ENCODE measurements around the gene ENKD1.
A peak's percentile ranks its signal among the peaks of the same experiment; 100 is the strongest.

ENKD1 gene

GRCh38 chr16:67641779-67642708, 24.5 kb downstream of the ENKD1 start:
- ChIA-PET POLR2A (ENCODE audit: low non-redundant PET) (no interaction called here), CTCF (interaction anchor here (0.5 to 0.7 kb wide), 8 partner anchors 83 to 661 kb away, joined by 3 read pairs; no protein-coding TSS in a partner anchor)
- DNase-seq (ENCODE audit: low spot score) = no peak
- TF ChIP-seq, protein P1, sequence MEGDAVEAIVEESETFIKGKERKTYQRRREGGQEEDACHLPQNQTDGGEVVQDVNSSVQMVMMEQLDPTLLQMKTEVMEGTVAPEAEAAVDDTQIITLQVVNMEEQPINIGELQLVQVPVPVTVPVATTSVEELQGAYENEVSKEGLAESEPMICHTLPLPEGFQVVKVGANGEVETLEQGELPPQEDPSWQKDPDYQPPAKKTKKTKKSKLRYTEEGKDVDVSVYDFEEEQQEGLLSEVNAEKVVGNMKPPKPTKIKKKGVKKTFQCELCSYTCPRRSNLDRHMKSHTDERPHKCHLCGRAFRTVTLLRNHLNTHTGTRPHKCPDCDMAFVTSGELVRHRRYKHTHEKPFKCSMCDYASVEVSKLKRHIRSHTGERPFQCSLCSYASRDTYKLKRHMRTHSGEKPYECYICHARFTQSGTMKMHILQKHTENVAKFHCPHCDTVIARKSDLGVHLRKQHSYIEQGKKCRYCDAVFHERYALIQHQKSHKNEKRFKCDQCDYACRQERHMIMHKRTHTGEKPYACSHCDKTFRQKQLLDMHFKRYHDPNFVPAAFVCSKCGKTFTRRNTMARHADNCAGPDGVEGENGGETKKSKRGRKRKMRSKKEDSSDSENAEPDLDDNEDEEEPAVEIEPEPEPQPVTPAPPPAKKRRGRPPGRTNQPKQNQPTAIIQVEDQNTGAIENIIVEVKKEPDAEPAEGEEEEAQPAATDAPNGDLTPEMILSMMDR (conservative IDR thresholded peaks at IDR 0.05; ENCODE audit: low read depth) = no peak
- peak overlapping the region; percentile 77 for H3K27ac ChIP-seq

DNA sequence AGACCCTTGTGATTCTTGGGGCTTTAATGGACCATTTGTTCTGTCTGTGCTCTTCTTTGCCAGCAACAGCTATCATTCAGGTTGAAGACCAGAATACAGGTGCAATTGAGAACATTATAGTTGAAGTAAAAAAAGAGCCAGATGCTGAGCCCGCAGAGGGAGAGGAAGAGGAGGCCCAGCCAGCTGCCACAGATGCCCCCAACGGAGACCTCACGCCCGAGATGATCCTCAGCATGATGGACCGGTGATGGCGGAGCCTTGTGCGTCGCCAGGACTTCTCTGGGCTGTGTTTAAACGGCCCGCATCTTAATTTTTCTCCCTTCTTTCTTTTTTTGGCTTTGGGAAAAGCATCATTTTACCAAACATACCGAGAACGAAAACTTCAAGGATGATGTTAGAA, 28.9 kb downstream of the ENKD1 start:
- ChIA-PET CTCF (no interaction called here), POLR2A (ENCODE audit: low non-redundant PET) (no interaction called here)
- TF ChIP-seq, protein P1 (conservative IDR thresholded peaks at IDR 0.05; ENCODE audit: low read depth) = no peak
- no peak for DNase-seq (ENCODE audit: low spot score)
- no peak overlapping the region for H3K27ac ChIP-seq

GRCh38 chr16:67636713-67637112, 29.8 kb downstream of the ENKD1 start:
- no peak for DNase-seq (ENCODE audit: low spot score)
- CTCF ChIA-PET = no interaction called here
- POLR2A ChIA-PET (ENCODE audit: low non-redundant PET) = no interaction called here
- TF ChIP-seq, protein P1 (conservative IDR thresholded peaks at IDR 0.05; ENCODE audit: low read depth) = no peak
- H3K27ac ChIP-seq = no peak overlapping the region; the same call in 1 of the 2 replicates

DNA sequence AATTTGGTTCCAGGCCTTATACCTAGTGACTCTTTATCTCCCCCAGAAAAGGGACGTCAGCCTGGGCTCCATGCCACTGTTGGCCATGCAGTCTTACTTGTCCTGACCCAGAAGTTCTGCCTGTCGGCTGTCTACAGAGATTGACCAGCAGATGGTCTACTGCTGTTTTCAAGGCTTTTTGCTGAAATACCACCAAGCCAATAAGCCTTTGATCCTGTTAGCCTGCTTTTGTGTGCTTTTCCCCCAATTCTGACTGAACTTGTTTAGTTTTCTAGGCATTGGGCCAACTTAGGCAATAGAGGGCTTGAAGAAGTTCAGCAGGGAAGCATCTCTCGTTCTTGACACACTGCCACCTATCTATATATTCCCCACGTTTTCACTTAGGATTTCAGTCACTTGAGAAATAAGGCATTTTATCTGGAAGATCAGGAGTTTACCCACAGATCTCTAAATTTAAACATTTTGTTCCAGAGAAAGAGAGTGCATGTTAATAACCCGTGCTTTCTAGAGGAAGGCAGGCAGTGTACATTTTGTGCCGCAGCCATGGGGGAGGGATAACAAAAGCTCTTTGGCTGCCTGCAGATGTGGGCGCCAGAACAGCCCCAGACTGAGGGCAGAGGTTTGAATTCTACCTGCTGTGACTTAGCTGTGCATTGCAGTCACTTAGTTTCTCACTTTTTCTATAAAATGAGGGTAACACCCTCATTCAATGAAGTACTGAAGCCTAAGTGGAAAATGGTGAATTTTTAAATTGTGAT, 34.0 kb downstream of the ENKD1 start:
- no peak overlapping the region for H3K27ac ChIP-seq
- CTCF ChIA-PET = interaction anchor here (0.5 to 0.6 kb wide), 2 partner anchors 56 to 112 kb away, joined by 3 read pairs; no protein-coding TSS in a partner anchor
- POLR2A ChIA-PET (ENCODE audit: low non-redundant PET) = no interaction called here
- TF ChIP-seq, protein P1 (conservative IDR thresholded peaks at IDR 0.05; ENCODE audit: low read depth) = no peak
- no peak for DNase-seq (ENCODE audit: low spot score)

DNA sequence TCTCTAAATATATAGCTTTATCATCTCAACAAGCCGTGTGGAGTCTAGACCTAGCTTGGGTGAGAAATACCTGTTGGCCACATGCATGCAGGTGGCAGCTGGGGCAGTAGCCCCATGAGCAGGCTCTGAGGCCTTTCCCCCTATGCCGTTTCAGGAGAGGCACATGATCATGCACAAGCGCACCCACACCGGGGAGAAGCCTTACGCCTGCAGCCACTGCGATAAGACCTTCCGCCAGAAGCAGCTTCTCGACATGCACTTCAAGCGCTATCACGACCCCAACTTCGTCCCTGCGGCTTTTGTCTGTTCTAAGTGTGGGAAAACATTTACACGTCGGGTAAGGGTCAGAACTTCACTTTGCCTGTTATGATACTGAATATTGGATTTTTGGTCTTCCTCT, 38.3 kb downstream of the ENKD1 start:
- ChIA-PET POLR2A (ENCODE audit: low non-redundant PET) (interaction anchor here (0.6 kb wide), 1 partner anchor 123 kb away, joined by 4 read pairs; no protein-coding TSS in a partner anchor), CTCF (interaction anchor here (0.6 kb wide), 1 partner anchor 218 kb away, joined by 4 read pairs; no protein-coding TSS in a partner anchor)
- DNase-seq (ENCODE audit: low spot score) = no peak
- TF ChIP-seq, protein P1 (conservative IDR thresholded peaks at IDR 0.05; ENCODE audit: low read depth) = no peak
- H3K27ac ChIP-seq = no peak overlapping the region

- no peak for DNase-seq (ENCODE audit: low spot score)
- TF ChIP-seq, protein P1 (conservative IDR thresholded peaks at IDR 0.05; ENCODE audit: low read depth) = no peak
- CTCF ChIA-PET = interaction anchor here (0.7 to 0.8 kb wide), 2 partner anchors 37 to 75 kb away, joined by 3 read pairs; no protein-coding TSS in a partner anchor
- POLR2A ChIA-PET (ENCODE audit: low non-redundant PET) = no interaction called here
- no peak overlapping the region for H3K27ac ChIP-seq
Measured at GRCh38 chr16:67613808-67614207, 52.7 kb downstream of the ENKD1 start.

Measured in RWPE1 (cell line).